ENCODE measurements around the gene WDR5. TPM values are rescaled to one million over a fixed set of nuclear protein-coding genes. Genes with fewer than 3 reads are reported as not detected.
"Not testable (repeated sequence)": the region's sequence is repeated elsewhere in the genome, so short reads cannot be mapped to it uniquely, and the experiment has no call there.

WDR5 gene
- total and polyA plus RNA-seq, 2 experiments from 2014 or later = 21.0 to 27.3 TPM

- no peaks in the 10 kb centered on the region for H3K27me3 ChIP-seq
These were observed 34.2 kb upstream of the WDR5 start for GRCh38 chr9:134101623-134102149.

DNA sequence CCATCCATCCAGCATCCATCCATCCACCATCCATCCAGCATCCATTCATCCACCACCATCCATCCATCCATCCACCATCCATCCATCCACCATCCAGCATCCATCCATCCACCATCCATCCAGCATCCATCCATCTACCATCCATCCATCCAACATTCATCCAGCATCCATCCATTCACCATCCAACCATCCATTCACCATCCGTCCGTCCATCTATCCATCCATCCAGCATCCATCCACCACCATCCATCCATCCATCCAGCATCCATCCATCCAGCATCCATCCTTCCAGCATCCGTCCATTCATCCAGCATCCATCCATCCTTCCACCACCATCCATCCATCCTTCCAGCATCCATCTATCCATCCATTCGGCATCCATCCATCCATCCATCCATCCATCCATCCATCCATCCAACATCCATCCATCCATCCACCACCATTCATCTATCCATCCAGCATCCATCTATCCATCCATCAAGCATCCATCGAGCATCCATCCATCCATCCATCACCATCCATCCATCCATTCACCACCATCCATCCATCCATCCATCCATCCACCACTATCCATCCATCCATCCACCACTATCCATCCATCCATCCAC is 32.4 kb upstream of the WDR5 start:
- no peak for DNase-seq (ENCODE audit: low read depth in 1 of 2, low spot score in 1 of 2)
- no peaks in the 10 kb centered on the region for H3K36me3 ChIP-seq
- no peaks in the 10 kb centered on the region for H3K4me1 ChIP-seq (ENCODE audit: low read depth)
- H3K27ac ChIP-seq = no peak overlapping the region
- TF ChIP-seq CTCF (IDR thresholded peaks at IDR 0.05; ENCODE audit: low read depth, low read length) = no peak
- no peak overlapping the region for H3K4me3 ChIP-seq
- H3K9me3 ChIP-seq (ENCODE audit: low read depth) = no peaks in the 10 kb centered on the region
- no peaks in the 10 kb centered on the region for H3K27me3 ChIP-seq

More at GRCh38 chr9:134101623-134102149, 34.2 kb upstream of the WDR5 start:
- Histone ChIP-seq H3K36me3 (no peaks in the 10 kb centered on the region), H3K9me3 (ENCODE audit: low read depth) (no peaks in the 10 kb centered on the region), H3K27ac (no peak overlapping the region), H3K4me1 (ENCODE audit: low read depth) (no peaks in the 10 kb centered on the region), H3K4me3 (no peak overlapping the region)
- DNase-seq (ENCODE audit: low read depth in 1 of 2, low spot score in 1 of 2) = no peak
- no peak for TF ChIP-seq CTCF (IDR thresholded peaks at IDR 0.05; ENCODE audit: low read depth, low read length)

GRCh38 chr9:134111064-134111463 is 24.8 kb upstream of the WDR5 start:
- H3K4me1 ChIP-seq (ENCODE audit: low read depth) = no peaks in the 10 kb centered on the region
- no peak for DNase-seq (ENCODE audit: low read depth in 1 of 2, low spot score in 1 of 2)

DNA sequence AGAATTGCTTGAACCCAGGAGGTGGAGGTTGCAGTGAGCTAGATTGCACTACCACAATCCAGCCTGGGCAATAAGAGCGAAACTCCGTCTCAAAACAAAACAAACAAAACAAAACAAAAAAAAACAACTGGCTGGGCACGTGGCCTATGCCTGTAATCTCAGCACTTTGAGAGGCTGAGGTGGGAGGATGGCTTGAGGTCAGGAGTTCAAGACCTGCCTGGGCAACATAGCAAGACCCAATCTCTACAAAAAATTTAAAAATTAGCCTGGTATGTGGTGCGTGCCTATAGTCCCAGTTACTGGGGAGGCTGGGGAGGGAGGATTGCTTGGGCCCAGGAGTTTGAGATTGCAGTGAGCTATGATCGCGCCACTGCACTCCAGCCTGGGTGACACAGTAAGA is 23.3 kb upstream of the WDR5 start:
- Histone ChIP-seq H3K27ac (no peak overlapping the region), H3K4me1 (ENCODE audit: low read depth) (no peaks in the 10 kb centered on the region), H3K9me3 (ENCODE audit: low read depth) (no peaks in the 10 kb centered on the region), H3K36me3 (no peaks in the 10 kb centered on the region), H3K27me3 (no peaks in the 10 kb centered on the region), H3K4me3 (no peak overlapping the region)
- no peak for DNase-seq (ENCODE audit: low read depth in 1 of 2, low spot score in 1 of 2)
- no peak for TF ChIP-seq CTCF (IDR thresholded peaks at IDR 0.05; ENCODE audit: low read depth, low read length)

More at GRCh38 chr9:134111064-134111463, 24.8 kb upstream of the WDR5 start:
- Histone ChIP-seq H3K36me3 (no peaks in the 10 kb centered on the region), H3K4me3 (no peak overlapping the region), H3K27ac (no peak overlapping the region), H3K9me3 (ENCODE audit: low read depth) (no peaks in the 10 kb centered on the region), H3K27me3 (no peaks in the 10 kb centered on the region)
- no peak for TF ChIP-seq CTCF (IDR thresholded peaks at IDR 0.05; ENCODE audit: low read depth, low read length)

- H3K27ac ChIP-seq; DNase-seq (ENCODE audit: low read depth in 1 of 2, low spot score in 1 of 2); H3K4me3 ChIP-seq; H3K4me1 ChIP-seq (ENCODE audit: low read depth); H3K36me3 ChIP-seq; H3K9me3 ChIP-seq (ENCODE audit: low read depth); H3K27me3 ChIP-seq: not testable (repeated sequence)
These were observed 16.9 kb upstream of the WDR5 start for GRCh38 chr9:134118972-134119371.

GRCh38 chr9:134123764-134124128 is 12.1 kb upstream of the WDR5 start:
- H3K27ac ChIP-seq = no peak overlapping the region
- H3K9me3 ChIP-seq (ENCODE audit: low read depth) = no peaks in the 10 kb centered on the region
- no peak for TF ChIP-seq CTCF (IDR thresholded peaks at IDR 0.05; ENCODE audit: low read depth, low read length)
- H3K36me3 ChIP-seq = no peaks in the 10 kb centered on the region
- H3K4me3 ChIP-seq = no peak overlapping the region
- no peaks in the 10 kb centered on the region for H3K4me1 ChIP-seq (ENCODE audit: low read depth)
- DNase-seq (ENCODE audit: low read depth in 1 of 2, low spot score in 1 of 2) = no peak
- H3K27me3 ChIP-seq = no peaks in the 10 kb centered on the region

Measured in cardiac muscle cell (in vitro differentiated cells and primary cell).